ENCODE data around the gene CHMP3. TPM values are rescaled to one million over a fixed set of nuclear protein-coding genes. Genes with fewer than 3 reads are reported as not detected.

The CHMP3 gene
- total and polyA plus RNA-seq, 2 of the 13 experiments (the other 11 are each of a cell fraction or from before 2014, with no cell fraction given): 64.1 to 114 TPM

DNA sequence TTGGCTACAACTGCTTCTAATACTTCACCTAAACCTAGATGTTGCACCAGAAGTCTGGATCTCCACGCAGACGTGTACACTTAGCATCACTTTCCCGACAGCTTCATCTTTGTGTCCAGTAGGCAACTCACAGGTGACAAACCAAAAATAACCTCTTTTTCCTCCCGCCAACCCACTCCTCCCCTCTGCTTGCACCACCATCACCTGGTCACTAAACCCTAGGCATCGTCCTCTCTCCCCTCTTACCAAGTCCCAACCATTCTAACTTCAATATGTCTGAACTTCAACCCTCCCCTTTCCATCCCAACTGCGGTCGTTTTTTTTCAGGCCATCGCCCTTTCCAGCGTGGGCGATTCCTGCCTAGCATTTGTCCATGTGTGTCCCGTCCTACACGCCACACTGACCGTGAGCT, 413 bp upstream of the CHMP3 start (continued):
- peak; percentile 65 for TF ChIP-seq ZNF687 (CRISPR knock-in tag; IDR thresholded peaks at IDR 0.05)
- TF ChIP-seq ZSCAN29 (CRISPR knock-in tag; conservative IDR thresholded peaks at IDR 0.05): peak; percentile 34; the same call in 1 of the 2 replicates
- TF ChIP-seq LCORL (IDR thresholded peaks at IDR 0.05): no peak
- 0 out of 2 replicates have a peak, but pooled peaks have one; percentile 3 for TF ChIP-seq LCORL (CRISPR knock-in tag; IDR thresholded peaks at IDR 0.05)
- TF ChIP-seq ZFP41 (CRISPR knock-in tag; IDR thresholded peaks at IDR 0.05; ENCODE audit: borderline replicate concordance): 0 out of 2 replicates have a peak, but pooled peaks have one; percentile 3
- 0 out of 2 replicates have a peak, but pooled peaks have one; percentile 2 for TF ChIP-seq ZSCAN21 (CRISPR knock-in tag; IDR thresholded peaks at IDR 0.05; ENCODE audit: borderline replicate concordance)
- TF ChIP-seq, protein P1, sequence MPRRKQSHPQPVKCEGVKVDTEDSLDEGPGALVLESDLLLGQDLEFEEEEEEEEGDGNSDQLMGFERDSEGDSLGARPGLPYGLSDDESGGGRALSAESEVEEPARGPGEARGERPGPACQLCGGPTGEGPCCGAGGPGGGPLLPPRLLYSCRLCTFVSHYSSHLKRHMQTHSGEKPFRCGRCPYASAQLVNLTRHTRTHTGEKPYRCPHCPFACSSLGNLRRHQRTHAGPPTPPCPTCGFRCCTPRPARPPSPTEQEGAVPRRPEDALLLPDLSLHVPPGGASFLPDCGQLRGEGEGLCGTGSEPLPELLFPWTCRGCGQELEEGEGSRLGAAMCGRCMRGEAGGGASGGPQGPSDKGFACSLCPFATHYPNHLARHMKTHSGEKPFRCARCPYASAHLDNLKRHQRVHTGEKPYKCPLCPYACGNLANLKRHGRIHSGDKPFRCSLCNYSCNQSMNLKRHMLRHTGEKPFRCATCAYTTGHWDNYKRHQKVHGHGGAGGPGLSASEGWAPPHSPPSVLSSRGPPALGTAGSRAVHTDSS (CRISPR knock-in tag; conservative IDR thresholded peaks at IDR 0.05): no peak
- no peak; the same call in 1 of the 2 replicates for TF ChIP-seq GFI1 (CRISPR knock-in tag; IDR thresholded peaks at IDR 0.05; ENCODE audit: borderline replicate concordance)
- no peak for TF ChIP-seq CAMTA2 (CRISPR knock-in tag; IDR thresholded peaks at IDR 0.05; ENCODE audit: borderline replicate concordance)
- TF ChIP-seq ZNF318 (CRISPR knock-in tag; IDR thresholded peaks at IDR 0.05): 0 out of 2 replicates have a peak, but pooled peaks have one; percentile 66
- 0 out of 2 replicates have a peak, but pooled peaks have one; percentile 1 for TF ChIP-seq ZNF317 (CRISPR knock-in tag; IDR thresholded peaks at IDR 0.05)
- TF ChIP-seq MTERF4 (CRISPR knock-in tag; IDR thresholded peaks at IDR 0.05): no peak; the same call in 1 of the 2 replicates

Data from HepG2 (cell line).